Measurements from ENCODE around the gene WWC1.

DNA sequence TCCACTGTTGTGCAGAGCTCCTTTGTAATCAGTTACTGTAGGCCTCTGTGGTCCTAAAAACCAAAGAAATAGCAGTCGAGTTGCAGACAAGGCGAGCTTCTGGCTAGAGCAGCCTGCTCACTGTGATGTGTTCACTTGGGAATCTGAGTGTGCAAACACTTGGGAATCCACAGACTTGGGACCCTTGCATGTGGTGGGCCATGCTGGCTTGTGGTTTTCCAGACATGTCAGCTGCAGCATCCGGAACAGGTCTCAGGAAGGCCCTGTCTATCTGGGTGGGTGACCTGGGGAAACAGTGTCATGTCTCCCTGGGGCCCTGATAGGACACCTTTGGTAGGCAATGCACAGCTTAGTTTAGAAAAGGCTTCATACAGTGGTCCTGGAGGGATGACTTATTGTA, 66.4 kb downstream of the WWC1 start:
- TF ChIP-seq, protein P1, sequence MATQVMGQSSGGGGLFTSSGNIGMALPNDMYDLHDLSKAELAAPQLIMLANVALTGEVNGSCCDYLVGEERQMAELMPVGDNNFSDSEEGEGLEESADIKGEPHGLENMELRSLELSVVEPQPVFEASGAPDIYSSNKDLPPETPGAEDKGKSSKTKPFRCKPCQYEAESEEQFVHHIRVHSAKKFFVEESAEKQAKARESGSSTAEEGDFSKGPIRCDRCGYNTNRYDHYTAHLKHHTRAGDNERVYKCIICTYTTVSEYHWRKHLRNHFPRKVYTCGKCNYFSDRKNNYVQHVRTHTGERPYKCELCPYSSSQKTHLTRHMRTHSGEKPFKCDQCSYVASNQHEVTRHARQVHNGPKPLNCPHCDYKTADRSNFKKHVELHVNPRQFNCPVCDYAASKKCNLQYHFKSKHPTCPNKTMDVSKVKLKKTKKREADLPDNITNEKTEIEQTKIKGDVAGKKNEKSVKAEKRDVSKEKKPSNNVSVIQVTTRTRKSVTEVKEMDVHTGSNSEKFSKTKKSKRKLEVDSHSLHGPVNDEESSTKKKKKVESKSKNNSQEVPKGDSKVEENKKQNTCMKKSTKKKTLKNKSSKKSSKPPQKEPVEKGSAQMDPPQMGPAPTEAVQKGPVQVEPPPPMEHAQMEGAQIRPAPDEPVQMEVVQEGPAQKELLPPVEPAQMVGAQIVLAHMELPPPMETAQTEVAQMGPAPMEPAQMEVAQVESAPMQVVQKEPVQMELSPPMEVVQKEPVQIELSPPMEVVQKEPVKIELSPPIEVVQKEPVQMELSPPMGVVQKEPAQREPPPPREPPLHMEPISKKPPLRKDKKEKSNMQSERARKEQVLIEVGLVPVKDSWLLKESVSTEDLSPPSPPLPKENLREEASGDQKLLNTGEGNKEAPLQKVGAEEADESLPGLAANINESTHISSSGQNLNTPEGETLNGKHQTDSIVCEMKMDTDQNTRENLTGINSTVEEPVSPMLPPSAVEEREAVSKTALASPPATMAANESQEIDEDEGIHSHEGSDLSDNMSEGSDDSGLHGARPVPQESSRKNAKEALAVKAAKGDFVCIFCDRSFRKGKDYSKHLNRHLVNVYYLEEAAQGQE (IDR thresholded peaks at IDR 0.05; ENCODE audit: insufficient read depth in 1 of 2, low read depth in 2 of 2, low read length in 1 of 2): no peak
- TF ChIP-seq POLR2AphosphoS5 (IDR thresholded peaks at IDR 0.05; ENCODE audit: low read depth, low read length): no peak

All from Panc1 (cell line).